Parathyroid adenoma (tissue), 2 donors: ENCODE measurements around the gene BMI1.
"Not testable (repeated sequence)": the region's sequence is repeated elsewhere in the genome, so short reads cannot be mapped to it uniquely, and the experiment has no call there.

Experiments
- H2AFZ ChIP-seq: fragments of 300-600 bp; sonication (generic); one replicate; pipeline ENCODE4 v1.7.0; 2017; ENCODE audit warnings: antibody characterized with exemption, mild to moderate bottlenecking
- H3K27ac ChIP-seq: fragments of 300-600 bp; sonication (generic); one replicate; pipeline ENCODE4 v1.7.0; 2017
- H3K27me3 ChIP-seq: fragments of 300-600 bp; sonication (generic); one replicate; pipeline ENCODE4 v1.7.0; 2017; ENCODE audit warnings: low read length; ENCODE audit not compliant: control insufficient read depth, insufficient read depth
- H3K36me3 ChIP-seq: fragments of 300-600 bp; sonication (generic); one replicate; pipeline ENCODE4 v1.7.0; 2017; ENCODE audit warnings: low read length; ENCODE audit not compliant: control insufficient read depth, insufficient read depth
- H3K4me1 ChIP-seq: fragments of 300-600 bp; sonication (generic); one replicate; pipeline ENCODE4 v1.7.0; 2017; ENCODE audit warnings: control low read depth
- H3K4me2 ChIP-seq: fragments of 300-600 bp; sonication (generic); one replicate; pipeline ENCODE4 v1.7.0; 2017; ENCODE audit warnings: low read length
- H3K4me3 ChIP-seq: fragments of 300-600 bp; sonication (generic); one replicate; pipeline ENCODE4 v1.7.0; 2017; ENCODE audit warnings: low read depth, low read length
- H3K79me2 ChIP-seq: fragments of 300-600 bp; sonication (generic); one replicate; pipeline ENCODE4 v1.7.0; 2017; ENCODE audit warnings: control low read depth
- H3K9ac ChIP-seq: fragments of 300-600 bp; sonication (generic); one replicate; pipeline ENCODE4 v1.7.0; 2017; ENCODE audit warnings: mild to moderate bottlenecking
- H3K9me3 ChIP-seq: fragments of 300-600 bp; sonication (generic); one replicate; pipeline ENCODE4 v1.7.0; 2017; ENCODE audit warnings: low read length; ENCODE audit not compliant: control insufficient read depth
- CTCF ChIP-seq: fragments of 300-600 bp; sonication (generic); IDR thresholded peaks from one replicate; pipeline ENCODE4 v1.7.0; 2017; ENCODE audit warnings: antibody characterized with exemption, mild to moderate bottlenecking
- donor health status: primary hyperparathyroidism.

BMI1 gene

GRCh38 chr10:22346096-22346661 lies 25.3 kb downstream of the BMI1 start:
- Histone ChIP-seq H3K4me2 (no peak overlapping the region), H3K79me2 (no peaks in the 10 kb centered on the region), H3K27me3 (peaks cover 23% of the 10 kb centered on the region), H3K4me3 (no peak overlapping the region), H3K9me3 (no peaks in the 10 kb centered on the region), H2AFZ (no peak overlapping the region), H3K9ac (no peak overlapping the region), H3K36me3 (no peaks in the 10 kb centered on the region), H3K4me1 (no peaks in the 10 kb centered on the region), H3K27ac (no peak overlapping the region)
- no peak for TF ChIP-seq CTCF

GRCh38 chr10:22349755-22350154 lies 28.9 kb downstream of the BMI1 start:
- Histone ChIP-seq H3K9me3 (no peaks in the 10 kb centered on the region), H3K27ac (no peak overlapping the region), H3K4me2 (no peak overlapping the region), H3K4me1 (no peaks in the 10 kb centered on the region), H3K4me3 (no peak overlapping the region), H3K27me3 (peaks cover 12% of the 10 kb centered on the region), H3K9ac (no peak overlapping the region), H2AFZ (no peak overlapping the region), H3K79me2 (no peaks in the 10 kb centered on the region), H3K36me3 (no peaks in the 10 kb centered on the region)
- no peak for TF ChIP-seq CTCF

- Histone ChIP-seq H3K79me2 (no peaks in the 10 kb centered on the region), H2AFZ (no peak overlapping the region), H3K4me3 (no peak overlapping the region), H3K27me3 (no peaks in the 10 kb centered on the region), H3K9me3 (no peaks in the 10 kb centered on the region), H3K27ac (no peak overlapping the region), H3K36me3 (no peaks in the 10 kb centered on the region), H3K4me2 (no peak overlapping the region), H3K4me1 (no peaks in the 10 kb centered on the region), H3K9ac (no peak overlapping the region)
- no peak for TF ChIP-seq CTCF
Observed at GRCh38 chr10:22351131-22351703, 30.3 kb downstream of the BMI1 start.

GRCh38 chr10:22356324-22356873 lies 35.5 kb downstream of the BMI1 start:
- Histone ChIP-seq H3K9me3 (no peaks in the 10 kb centered on the region), H3K79me2 (no peaks in the 10 kb centered on the region), H3K4me3 (no peak overlapping the region), H3K9ac (no peak overlapping the region), H3K4me1 (no peaks in the 10 kb centered on the region), H2AFZ (no peak overlapping the region), H3K27ac (no peak overlapping the region), H3K27me3 (no peaks in the 10 kb centered on the region), H3K36me3 (no peaks in the 10 kb centered on the region), H3K4me2 (no peak overlapping the region)
- no peak for TF ChIP-seq CTCF

GRCh38 chr10:22357770-22358169 lies 36.9 kb downstream of the BMI1 start:
- not testable (repeated sequence) for H2AFZ ChIP-seq, H3K4me1 ChIP-seq, H3K4me3 ChIP-seq, H3K9ac ChIP-seq, H3K36me3 ChIP-seq, H3K27ac ChIP-seq, H3K9me3 ChIP-seq, H3K27me3 ChIP-seq, H3K4me2 ChIP-seq, H3K79me2 ChIP-seq
